GM11168 (cell line): Measurements from ENCODE around the gene ANO7.

ENCODE experiments used
- in situ Hi-C: fragments of 300-500 bp; cut with MboI; formaldehyde crosslinking; loops from one replicate; pipeline ENCODE4 v1.12.0; 2022; ENCODE audit warnings: low sequenced_read_pairs; ENCODE audit not compliant: unreplicated experiment

Gene ANO7

GRCh38 chr2:241157841-241158545, 30.5 kb upstream of the ANO7 start:
- in situ Hi-C loops = no loop called here

GRCh38 chr2:241158546-241158900, 30.0 kb upstream of the ANO7 start:
- in situ Hi-C loops = no loop called here

DNA sequence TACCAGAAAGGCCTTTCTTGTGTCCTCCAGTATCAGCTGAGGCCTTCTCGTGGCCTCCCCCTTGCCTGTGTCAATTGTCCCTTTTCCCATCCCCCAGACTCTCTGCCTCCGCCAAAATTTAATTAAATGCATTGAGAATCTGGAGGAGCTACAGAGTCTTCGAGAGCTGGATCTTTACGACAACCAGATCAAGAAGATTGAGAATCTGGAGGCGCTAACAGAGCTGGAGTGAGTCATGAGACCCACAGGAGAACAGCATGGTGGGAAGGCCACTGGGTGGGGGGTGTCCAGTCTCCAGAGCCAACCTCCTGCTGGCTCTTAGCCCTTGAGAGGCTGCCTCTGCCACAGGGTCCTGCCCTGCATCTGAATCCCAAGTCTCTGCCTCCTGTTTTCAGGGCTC, 29.4 kb upstream of the ANO7 start:
- in situ Hi-C loops = no loop called here

DNA sequence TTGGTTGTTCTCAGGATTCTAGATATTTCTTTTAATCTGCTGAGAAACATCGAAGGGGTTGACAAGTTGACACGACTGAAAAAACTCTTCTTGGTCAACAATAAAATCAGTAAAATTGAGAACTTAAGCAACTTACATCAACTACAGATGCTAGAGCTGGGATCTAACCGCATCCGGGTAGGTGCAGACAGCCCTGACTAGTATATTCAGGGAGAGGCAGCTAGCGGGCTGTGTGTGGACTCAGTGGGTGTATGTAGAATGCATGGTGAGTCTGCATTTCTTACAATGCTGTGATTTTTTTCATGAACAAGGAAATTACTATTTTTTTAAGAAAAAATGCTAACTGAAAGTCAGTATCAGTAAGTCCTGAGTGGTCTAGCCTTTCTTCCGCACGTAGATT, 28.2 kb upstream of the ANO7 start:
- in situ Hi-C loops = no loop called here

GRCh38 chr2:241161646-241162281, 26.7 kb upstream of the ANO7 start:
- in situ Hi-C loops = no loop called here

- in situ Hi-C loops = no loop called here
Measured at GRCh38 chr2:241163601-241164118, 24.8 kb upstream of the ANO7 start.

DNA sequence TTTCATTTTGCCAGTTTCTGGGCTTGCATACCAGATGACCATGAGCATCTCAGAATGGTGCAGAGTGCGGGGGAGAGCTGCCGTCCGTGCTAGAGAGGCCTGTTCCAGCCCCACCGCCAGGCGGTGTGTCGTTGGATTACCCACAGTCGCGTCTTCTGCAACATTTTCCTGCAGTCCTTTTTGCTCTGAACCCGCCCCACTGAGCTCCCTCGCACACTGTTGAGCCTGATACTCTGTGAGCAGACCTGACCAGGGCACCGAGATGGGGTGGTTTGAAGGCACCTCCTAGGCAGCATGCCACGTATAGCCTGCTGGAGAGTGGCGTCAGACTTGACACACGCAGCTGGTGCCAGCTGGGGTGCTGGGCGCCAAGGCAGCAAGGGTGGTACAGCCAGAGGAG, 20.1 kb upstream of the ANO7 start:
- in situ Hi-C loops = no loop called here

DNA sequence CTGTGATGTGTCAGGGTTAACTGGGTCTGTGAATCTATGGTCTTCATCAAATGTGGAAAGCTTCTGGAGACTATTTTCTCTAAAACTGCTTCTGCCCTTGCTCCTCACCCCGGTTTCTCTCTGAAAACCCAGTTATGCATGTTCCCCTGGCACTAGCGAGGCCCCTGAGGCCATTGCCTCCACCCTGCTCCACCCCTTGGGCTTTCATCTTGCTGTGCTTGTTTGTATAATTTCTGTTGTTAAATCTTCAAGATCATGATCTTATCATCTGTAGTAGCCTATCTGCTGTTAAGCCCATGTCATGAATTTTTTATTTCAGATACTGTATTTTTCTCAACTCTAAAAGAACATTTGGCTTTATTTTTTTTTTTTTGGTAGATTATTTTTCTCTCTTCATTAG, 14.9 kb upstream of the ANO7 start:
- in situ Hi-C loops = no loop called here

DNA sequence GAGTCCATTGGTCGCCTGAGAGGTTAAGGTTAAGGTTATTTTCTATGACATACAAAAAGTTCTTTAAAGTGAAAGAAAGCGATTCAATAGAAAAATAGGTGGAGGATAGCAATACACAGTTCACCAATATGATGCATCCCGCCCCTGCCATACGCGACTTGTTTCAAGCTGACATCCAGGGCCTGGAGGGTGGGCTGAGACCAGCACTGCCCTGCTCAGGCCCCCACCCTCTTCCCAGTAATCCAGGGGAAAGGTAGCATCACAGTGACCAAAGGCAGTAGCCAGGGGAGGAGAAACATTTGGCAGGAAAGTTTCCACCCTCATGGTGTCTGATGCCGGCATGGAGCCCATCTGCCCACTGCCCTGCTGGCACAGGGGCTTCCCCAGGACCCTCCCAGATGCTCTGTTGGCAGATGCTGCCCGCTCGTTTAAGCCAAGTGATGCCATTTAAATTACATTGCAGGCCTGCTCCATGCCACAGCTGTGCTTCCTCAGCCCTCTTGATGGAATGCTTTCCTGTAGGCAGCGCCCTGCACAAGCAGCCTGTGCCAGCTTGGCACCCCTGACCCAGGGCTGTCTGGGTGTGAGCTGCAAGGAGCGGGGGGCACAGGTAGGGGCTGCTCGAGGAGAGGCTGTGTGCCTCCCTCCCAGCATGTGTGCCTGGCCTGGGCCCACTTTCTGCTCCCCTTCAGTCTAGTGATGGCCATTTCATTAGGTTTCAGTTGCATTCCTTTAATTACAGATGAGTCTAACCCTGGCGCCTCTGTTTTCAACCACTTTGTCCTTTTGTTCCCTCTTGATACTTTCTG, 10.7 kb upstream of the ANO7 start:
- in situ Hi-C loops = no loop called here

GRCh38 chr2:241178961-241179360, 9.5 kb upstream of the ANO7 start:
- in situ Hi-C loops = no loop called here

- in situ Hi-C loops = no loop called here
Measured at GRCh38 chr2:241179899-241180298, 8.6 kb upstream of the ANO7 start.

DNA sequence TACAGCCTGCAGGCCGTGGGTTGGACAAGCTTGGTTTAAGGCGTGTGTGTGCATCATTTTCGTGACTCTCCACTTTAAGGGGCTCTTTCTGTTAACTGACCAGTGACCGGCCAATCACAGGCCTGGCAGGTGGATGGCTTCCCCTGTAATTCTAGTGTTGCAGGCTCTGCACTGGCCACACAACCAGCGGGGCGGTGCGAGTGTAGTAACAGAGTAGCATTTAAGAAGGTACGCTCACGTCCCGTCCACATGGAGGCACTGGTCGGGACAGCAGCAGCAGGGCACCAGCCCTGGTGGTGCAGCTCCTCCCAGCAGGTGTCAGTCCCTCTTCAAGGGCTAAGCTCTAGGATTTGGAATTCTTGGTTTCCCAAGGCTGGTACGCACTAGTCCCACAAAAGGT, 8.0 kb upstream of the ANO7 start:
- in situ Hi-C loops = no loop called here

DNA sequence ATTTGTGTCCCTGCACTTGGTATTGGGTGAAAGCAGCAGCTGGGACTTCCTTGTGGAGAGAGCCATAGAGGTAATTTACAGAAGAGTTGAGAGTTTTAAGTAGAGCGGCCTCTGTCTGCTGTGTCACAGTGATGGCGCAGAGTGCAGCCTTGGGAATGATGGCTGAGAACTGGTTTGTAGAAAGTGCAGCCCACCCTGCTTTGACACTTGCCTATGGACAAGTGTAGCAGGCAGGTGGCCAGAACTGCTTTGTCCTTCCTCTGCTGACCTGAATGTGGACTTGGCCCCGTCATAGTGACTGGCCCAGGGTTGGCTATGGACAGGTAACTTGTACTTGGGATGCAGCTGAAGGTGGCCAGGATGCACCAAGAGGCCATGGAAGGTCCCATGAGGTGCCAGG, 6.4 kb upstream of the ANO7 start:
- in situ Hi-C loops = no loop called here

GRCh38 chr2:241182531-241183133, 5.8 kb upstream of the ANO7 start:
- in situ Hi-C loops = no loop called here

DNA sequence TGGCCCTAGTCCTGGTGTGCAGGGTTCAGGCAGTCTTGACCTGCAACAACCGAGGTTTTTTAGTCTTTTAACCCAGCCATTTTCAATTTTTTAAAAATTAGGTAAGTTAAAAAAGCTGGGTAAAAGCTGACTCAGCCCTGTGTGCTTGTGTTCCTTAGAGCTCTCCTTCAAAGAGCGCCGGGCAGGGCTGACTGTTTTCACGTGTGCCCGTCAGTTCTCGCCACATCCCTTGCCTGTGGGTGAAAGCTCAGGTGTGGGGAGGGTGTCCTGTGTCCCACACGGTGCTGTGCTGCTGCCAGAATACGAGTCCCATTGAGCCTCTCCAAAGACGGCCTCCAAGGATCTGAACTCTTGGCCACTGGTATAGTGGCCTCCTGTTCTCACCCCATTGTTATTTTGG, 5.3 kb upstream of the ANO7 start:
- in situ Hi-C loops = no loop called here

- in situ Hi-C loops = no loop called here
Measured at GRCh38 chr2:241184901-241185300, 3.6 kb upstream of the ANO7 start.

GRCh38 chr2:241185961-241186360, 2.5 kb upstream of the ANO7 start:
- in situ Hi-C loops = no loop called here

DNA sequence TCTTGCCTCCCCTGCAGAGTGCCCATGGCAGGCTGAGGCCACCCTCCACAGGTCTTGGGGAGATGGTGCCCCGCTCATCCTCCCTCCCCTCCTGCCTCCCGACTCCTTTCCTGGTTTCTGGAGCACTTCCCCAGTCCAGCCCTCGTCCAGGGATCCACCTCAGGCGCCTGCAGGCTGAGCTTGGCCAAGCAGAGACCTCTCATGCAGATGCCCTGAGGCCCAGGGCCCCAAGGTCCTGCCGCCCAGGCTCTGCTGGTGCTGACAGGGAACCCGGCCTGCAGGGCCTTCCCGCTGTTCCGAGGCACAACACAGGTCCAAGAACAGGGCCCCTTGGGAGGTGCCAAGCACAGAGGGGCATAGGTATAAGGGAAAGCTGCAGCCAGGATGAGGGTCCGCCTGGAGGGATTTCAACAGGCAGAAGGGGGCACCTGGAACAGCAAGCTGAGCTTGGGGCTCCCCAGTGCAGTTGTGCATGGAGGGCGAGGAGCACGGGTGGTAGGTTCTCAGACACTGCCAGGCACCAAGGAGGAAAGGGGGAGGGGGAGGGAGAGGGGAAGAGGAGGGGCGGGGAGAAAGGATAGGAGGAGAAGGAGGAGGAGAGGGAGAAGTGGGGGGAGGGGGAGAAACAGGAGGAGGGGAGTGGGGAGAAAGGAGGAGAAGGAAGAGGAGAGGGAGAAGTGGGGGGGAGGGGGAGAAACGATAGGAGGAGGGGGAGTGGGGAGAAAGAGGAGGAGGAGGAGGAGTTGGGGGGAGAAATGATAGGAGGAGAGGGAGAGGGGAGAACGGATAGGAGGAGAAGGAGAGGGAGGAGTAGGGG, 1.2 kb upstream of the ANO7 start:
- in situ Hi-C loops = no loop called here

GRCh38 chr2:241187918-241188234, 601 bp upstream of the ANO7 start:
- in situ Hi-C loops = no loop called here
